ENCODE results near the gene ALG14.

ALG14 gene

DNA sequence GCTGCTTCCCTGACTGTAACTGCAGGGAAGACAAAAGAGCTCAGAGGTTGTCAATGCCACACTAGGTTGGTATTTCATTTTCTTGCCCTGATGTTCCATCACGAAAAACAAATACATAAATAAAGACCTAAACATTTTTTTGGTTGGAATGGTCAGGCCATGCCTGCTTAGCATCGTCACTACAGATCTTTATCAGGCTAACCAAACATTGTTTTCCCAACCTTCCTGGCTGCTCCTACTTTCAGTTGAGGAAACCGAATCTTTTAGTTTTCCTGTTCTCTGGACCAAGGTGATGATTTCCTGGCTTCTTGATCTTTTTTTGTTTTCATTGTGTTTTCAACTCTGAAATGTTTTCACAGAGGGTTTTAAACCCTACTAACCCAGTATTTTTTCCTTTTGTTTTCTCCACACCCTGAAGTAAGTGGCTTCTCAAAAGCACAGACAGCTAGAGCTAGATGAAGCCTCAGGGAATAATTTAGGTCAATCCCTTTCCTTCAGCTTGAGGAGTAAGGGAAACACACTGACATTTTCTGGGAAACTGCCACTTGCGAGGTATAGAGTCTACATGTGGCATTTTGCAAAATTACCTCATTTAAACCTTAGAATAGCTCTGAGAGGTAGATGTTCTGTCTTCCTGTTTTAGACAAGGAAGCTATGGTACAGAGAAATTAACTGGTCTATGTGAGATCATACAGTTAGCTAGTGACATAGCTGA lies 78.7 kb downstream of the ALG14 start:
- DNase-seq = no peak
- intact Hi-C loops (cut with DNase I) = no loop called here

DNA sequence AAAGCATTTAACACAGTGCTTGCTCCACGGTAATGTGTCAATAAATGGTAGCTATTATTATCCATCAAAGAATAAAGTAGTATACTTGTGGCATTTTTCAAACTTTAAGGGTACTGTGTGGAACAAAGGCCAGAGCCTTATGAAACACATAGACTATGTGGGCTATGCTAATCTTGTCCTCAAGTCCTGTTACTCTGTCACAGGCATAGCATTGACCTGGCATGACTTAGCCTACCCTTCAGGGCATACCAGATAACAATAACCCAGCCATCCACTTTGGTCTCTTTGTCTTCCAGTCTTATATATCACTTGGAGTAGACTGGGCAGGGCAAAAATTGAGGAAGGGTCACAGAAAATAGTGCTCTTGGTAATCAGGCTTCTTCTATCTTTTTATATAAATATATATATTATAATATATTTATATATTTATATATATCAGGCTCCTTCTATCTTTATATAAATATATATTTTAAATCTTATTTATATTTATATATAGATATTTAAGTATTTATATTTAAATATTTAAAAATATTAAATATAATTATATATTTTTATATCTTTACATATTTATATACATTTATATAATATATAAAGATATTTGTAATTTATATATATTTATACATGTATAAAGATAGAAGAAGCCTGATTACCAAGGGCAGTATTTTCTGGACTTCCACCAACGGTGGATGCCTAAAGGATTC lies 79.7 kb downstream of the ALG14 start:
- intact Hi-C loops (cut with DNase I) = no loop called here
- DNase-seq = no peak

DNA sequence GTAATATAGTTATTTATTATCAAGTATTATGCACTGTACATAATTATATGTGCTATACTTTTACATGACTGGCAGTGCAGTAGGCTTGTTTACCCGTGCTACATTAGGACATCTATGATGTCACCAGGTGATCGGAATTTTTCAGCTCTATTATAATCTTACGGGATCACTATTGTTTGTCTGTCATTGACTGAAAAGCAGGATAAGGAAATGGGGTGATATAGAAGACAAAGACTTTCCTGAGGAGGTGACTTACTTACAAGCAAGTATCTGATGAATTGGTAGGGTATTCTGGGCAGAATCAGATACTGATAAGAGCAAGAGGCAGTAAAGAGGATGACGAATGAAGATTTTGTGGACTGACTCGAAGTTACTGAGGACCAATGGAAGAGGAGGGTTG lies 80.6 kb downstream of the ALG14 start:
- intact Hi-C loops (cut with DNase I) = no loop called here

GRCh38 chr1:94989911-94990473 lies 82.8 kb downstream of the ALG14 start:
- intact Hi-C loops (cut with DNase I) = no loop called here
- no peak for DNase-seq

More for the DNA sequence above, 80.6 kb downstream of the ALG14 start:
- no peak for DNase-seq

GRCh38 chr1:94989398-94989797 lies 83.4 kb downstream of the ALG14 start:
- DNase-seq = no peak
- intact Hi-C loops (cut with DNase I) = no loop called here

DNA sequence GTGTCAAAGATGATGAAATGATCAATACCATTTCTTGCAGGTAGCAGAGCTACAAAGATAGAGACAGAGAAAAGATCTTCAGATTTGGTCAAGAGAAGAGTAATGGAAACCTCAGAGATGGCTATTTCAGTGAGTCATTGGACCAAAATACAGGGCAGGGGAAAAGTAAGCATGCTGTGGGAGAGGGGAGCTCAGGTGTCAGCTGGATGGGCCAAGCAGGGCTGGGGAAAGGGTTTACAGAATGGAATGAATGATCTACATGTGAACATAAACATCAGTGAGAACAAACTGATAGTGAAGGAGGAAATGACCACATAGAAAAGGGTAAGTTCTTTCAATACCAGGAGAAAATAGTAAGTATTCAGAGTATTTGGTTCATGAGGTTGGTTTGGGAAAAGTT lies 84.4 kb downstream of the ALG14 start:
- DNase-seq = no peak
- intact Hi-C loops (cut with DNase I) = no loop called here

GRCh38 chr1:94986783-94987182 lies 86.0 kb downstream of the ALG14 start:
- intact Hi-C loops (cut with DNase I) = no loop called here
- DNase-seq = no peak

GRCh38 chr1:94983171-94983739 lies 89.5 kb downstream of the ALG14 start:
- no peak for DNase-seq
- intact Hi-C loops (cut with DNase I) = no loop called here

GRCh38 chr1:94982398-94982797 lies 90.4 kb downstream of the ALG14 start:
- no peak for DNase-seq
- intact Hi-C loops (cut with DNase I) = no loop called here

DNA sequence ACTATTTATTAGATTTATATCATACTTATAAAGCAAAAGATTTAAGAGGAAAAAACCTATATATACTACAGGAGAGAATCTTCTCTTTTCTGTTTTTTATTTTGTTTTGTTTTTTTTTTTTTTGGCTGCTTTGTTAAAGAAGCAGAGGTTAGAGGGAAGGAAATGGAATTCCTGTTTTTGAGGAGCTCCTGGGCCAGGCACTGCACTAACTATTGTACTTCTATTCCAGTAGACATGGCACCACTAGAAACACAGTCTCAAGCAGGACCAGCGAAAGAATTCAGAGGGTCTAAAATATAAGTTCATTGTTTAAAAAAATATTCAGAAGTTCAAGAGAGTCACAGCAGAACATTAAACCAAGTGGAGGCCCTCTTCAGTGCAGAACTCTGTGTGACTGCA lies 91.2 kb downstream of the ALG14 start:
- intact Hi-C loops (cut with DNase I) = no loop called here
- no peak for DNase-seq

DNA sequence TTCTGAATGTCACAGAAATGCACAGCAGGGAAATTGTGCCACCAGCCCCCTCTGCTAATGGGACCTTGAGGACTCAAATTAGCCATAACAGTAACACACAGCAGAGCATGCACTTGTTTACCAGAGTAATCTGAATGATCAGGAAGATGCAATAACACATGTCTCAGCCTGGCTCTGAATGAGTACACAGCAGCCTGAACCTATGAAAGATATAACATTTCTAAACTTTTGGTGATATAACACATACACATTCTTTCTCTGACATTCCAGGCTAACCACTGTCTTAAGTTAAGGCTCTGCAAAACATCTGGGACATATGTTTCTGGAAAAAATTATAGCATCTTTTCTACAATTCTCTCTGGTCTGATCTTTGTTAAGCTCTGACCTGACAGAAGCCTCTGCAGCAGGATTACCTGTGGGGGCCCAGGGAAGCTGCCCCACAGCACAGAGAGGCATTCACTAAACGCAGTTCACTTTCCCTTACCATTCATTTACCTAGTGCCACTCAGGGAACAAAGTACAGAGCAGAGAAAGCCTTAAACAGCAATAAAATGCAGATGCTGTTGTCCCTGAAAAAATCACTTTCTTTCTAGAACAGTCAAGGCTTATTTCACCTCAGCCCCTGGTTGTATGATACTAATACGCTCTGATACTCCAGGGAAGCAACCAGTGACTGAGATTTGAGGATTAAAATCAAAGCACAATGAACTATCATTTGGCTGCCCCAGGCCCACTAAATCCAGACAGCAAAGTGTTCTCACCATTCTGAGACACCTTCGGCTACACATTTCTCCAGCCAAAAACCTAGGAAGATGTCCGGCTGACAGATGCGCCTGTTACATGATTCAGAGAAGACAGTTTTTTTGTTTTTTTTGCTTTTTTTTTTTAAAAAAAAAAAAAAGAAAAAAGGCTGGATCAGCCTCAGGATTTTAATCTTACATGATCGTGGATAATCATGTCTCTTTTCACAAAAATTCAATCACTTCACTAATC lies 91.9 kb downstream of the ALG14 start:
- intact Hi-C loops (cut with DNase I) = no loop called here
- DNase-seq = no peak

GRCh38 chr1:94979656-94980581 lies 92.8 kb downstream of the ALG14 start:
- intact Hi-C loops (cut with DNase I) = no loop called here
- DNase-seq = no peak

- intact Hi-C loops (cut with DNase I) = no loop called here
These were observed 93.6 kb downstream of the ALG14 start for GRCh38 chr1:94979131-94979530.

DNA sequence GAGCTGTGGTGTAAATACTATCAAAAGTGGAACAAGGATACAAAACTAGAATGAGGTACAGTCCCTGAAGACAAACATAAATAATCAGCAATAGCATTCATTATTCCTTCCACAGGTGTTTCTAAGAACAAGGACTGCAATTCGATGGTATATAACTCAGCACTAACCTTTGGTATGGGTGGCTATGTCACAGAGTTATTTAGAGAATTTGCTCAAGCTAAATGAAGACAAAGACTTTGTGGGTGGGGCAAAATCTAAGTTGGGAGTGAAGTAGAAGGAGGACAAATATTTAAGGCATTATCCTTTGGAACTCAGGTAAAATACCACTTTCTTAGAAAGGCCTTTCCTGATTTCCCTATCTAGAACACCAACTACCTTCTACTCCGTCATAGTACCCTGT lies 94.3 kb downstream of the ALG14 start:
- no peak for DNase-seq
- intact Hi-C loops (cut with DNase I) = no loop called here

More at GRCh38 chr1:94979131-94979530, 93.6 kb downstream of the ALG14 start:
- no peak for DNase-seq

DNA sequence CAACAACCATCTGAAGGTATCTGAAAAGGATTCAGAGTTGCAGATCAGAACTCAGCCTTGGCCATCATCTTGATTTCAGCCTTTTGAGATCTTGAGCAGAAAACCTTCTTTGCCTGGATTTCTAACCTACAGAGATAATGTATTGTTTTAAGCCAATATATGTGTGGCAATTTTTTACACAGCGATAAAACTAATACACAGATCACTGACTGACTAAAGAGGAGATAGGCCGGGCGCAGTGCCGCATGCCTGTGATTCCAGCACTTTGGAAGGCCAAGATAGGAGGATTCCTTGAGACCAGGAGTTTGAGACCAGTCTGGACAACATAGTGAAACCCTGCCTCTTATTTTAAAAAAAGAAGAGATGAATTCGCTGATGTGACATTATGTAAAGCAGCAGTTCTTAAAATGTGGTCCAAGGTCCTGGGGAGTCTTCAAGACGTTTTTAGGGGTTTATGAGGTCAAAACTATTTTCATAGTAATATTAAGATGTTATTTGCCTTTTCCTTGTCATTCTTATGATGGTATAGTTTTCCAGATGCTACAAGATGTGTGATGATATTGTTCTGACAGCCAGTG lies 95.7 kb downstream of the ALG14 start:
- intact Hi-C loops (cut with DNase I) = no loop called here
- no peak for DNase-seq

DNA sequence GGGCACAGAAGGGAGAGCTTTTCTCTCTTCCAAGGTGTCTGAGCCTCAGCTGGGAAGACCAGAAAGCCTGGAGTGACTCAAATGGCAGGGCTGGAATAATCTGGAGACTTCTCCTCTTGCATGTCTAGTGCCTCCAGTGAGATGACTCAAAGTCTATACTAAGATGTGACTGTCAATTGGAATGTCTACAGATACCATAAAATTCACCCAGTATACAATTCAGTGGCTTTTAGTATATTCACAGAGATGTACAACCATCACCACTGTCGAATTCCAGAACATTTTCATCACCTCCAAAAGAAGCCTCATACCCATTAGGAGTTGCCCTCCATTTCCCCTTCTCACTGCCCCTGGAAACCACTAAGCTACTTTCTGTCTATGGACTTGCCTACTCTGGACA lies 97.9 kb downstream of the ALG14 start:
- intact Hi-C loops (cut with DNase I) = no loop called here
- no peak for DNase-seq

DNA sequence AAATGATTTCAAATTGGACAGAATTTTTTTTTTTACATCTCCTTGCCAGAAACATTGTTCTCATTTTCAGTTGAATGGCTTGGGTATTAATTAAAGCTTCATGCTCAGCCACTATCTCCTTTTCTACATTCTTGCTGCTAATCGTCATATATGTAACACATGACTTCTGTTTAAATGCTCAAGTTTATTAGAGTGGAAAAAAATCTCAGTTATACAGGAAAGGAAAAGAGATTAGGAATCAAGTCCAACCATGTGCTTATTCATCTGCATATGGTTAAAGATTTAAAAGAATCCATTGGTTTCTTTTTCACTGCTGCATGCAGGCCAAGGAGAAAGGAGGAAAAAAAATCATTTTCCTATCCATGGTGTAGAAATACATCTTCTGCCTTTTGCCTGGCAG lies 98.5 kb downstream of the ALG14 start:
- no peak for DNase-seq
- intact Hi-C loops (cut with DNase I) = no loop called here
